Measurements from ENCODE around the gene MYOZ2. TPM values are rescaled to one million over a fixed set of nuclear protein-coding genes. Genes with fewer than 3 reads are reported as not detected.

Gene MYOZ2
- total and polyA plus RNA-seq, 2 of the 4 experiments (the other 2 are of a cell fraction) = 0.17 to 0.18 TPM

- no peak for ATAC-seq (ENCODE audit: low read depth)
- Histone ChIP-seq H3K36me3 (ENCODE audit: control insufficient read depth, insufficient read depth, low read length) (no peaks in the 10 kb centered on the region), H3K27ac (ENCODE audit: insufficient read depth, low read length) (no peak overlapping the region), H2BK20ac (ENCODE audit: low read depth, low read length) (no peak overlapping the region), H2AK9ac (replicated peaks; ENCODE audit: low read depth, low read length, poor library complexity) (no peak overlapping the region), H3K27me3 (ENCODE audit: control insufficient read depth, insufficient read depth, low read length) (no peaks in the 10 kb centered on the region), H2BK120ac (ENCODE audit: low read depth, low read length) (no peak overlapping the region), H3K4me3 (ENCODE audit: insufficient read depth, low read depth, low read length) (no peak overlapping the region), H4K20me1 (ENCODE audit: insufficient read depth, low read length) (no peaks in the 10 kb centered on the region), H4K5ac (ENCODE audit: low read depth, low read length) (peak overlapping the region; percentile 48; the same call in 1 of the 2 replicates), H3K9me3 (ENCODE audit: control insufficient read depth, insufficient read depth, low read length) (no peaks in the 10 kb centered on the region), H3K79me1 (ENCODE audit: low read depth in 1 of 2, low read length in 2 of 2) (no peaks in the 10 kb centered on the region), H2AK5ac (ENCODE audit: low read depth, low read length) (0 out of 2 replicates have a peak overlapping the region, but pooled peaks have one; percentile 56), H3K9me1 (ENCODE audit: insufficient read depth, low read length) (no peaks in the 10 kb centered on the region; the same call in 1 of the 2 replicates), H2AFZ (replicated peaks; ENCODE audit: low read length, poor library complexity) (no peak overlapping the region), H3K4ac (ENCODE audit: low read depth, low read length) (peak overlapping the region; percentile 59; the same call in 1 of the 2 replicates), H3K4me2 (ENCODE audit: low read depth, low read length) (no peak overlapping the region), H2BK5ac (ENCODE audit: low read depth, low read length, poor library complexity, severe bottlenecking) (no peak overlapping the region), H3K14ac (replicated peaks; ENCODE audit: low read depth, low read length) (0 out of 2 replicates have a peak overlapping the region, but pooled peaks have one; percentile 69), H3K9ac (ENCODE audit: low read depth, low read length) (no peak overlapping the region), H4K91ac (ENCODE audit: insufficient read depth, low read depth, low read length) (0 out of 2 replicates have a peak overlapping the region, but pooled peaks have one; percentile 49), H3K4me1 (ENCODE audit: control insufficient read depth, insufficient read depth, low read length) (peaks cover 5% of the 10 kb centered on the region), H4K8ac (ENCODE audit: low read depth in 2 of 2, low read length in 2 of 2) (peak overlapping the region in 1 of 2 experiments; percentile 28; a peak in 2 of 4 replicates), H3K56ac (ENCODE audit: extremely low read depth, insufficient read depth, low read length) (no peak overlapping the region), H2BK15ac (ENCODE audit: low read depth, low read length) (no peak overlapping the region), H3K23ac (ENCODE audit: low read depth, low read length) (0 out of 2 replicates have a peak overlapping the region, but pooled peaks have one; percentile 7), H3K18ac (ENCODE audit: low read depth, low read length) (peak overlapping the region; percentile 70; the same call in 1 of the 2 replicates)
- in situ Hi-C loops (cut with MboI; ENCODE audit: low sequenced_read_pairs) = no loop called here
- no CpG with 5 or more reads among the region's 2 CpGs for WGBS, 2 experiments (ENCODE audit: extremely low coverage in 2 of 2, insufficient read length in 1 of 2)
- intact Hi-C loops (cut with micrococcal nuclease) = no loop called here
- no peak for DNase-seq
- dilution Hi-C loops (cut with HindIII; ENCODE audit: low sequenced_read_pairs, unreplicated experiment) = no loop called here
- CTCF ChIA-PET = no interaction called here
- POLR2A ChIA-PET (ENCODE audit: unreplicated experiment) = no interaction called here
- no TSS peak for BruUV-seq (replicated peaks)
- TF ChIP-seq NFE2L2 (IDR thresholded peaks at IDR 0.05; ENCODE audit: low read depth, low read length) = no peak
- TF ChIP-seq CHD1 (IDR thresholded peaks at IDR 0.05; ENCODE audit: low read depth, low read length) = no peak
- TF ChIP-seq FOS (IDR thresholded peaks at IDR 0.05; ENCODE audit: low read depth, low read length) = no peak
- TF ChIP-seq CEBPB (IDR thresholded peaks at IDR 0.05; ENCODE audit: low read depth, low read length) = no peak
These were observed 17.2 kb upstream of the MYOZ2 start for GRCh38 chr4:119118397-119118796.
